ENCODE data around the gene AP2S1. TPM values are rescaled to one million over a fixed set of nuclear protein-coding genes. Genes with fewer than 3 reads are reported as not detected.
"Not testable (repeated sequence)": the region's sequence is repeated elsewhere in the genome, so short reads cannot be mapped to it uniquely, and the experiment has no call there.

AP2S1 gene
- total RNA-seq, 1 experiment from 2014 or later, result 241 TPM

DNA sequence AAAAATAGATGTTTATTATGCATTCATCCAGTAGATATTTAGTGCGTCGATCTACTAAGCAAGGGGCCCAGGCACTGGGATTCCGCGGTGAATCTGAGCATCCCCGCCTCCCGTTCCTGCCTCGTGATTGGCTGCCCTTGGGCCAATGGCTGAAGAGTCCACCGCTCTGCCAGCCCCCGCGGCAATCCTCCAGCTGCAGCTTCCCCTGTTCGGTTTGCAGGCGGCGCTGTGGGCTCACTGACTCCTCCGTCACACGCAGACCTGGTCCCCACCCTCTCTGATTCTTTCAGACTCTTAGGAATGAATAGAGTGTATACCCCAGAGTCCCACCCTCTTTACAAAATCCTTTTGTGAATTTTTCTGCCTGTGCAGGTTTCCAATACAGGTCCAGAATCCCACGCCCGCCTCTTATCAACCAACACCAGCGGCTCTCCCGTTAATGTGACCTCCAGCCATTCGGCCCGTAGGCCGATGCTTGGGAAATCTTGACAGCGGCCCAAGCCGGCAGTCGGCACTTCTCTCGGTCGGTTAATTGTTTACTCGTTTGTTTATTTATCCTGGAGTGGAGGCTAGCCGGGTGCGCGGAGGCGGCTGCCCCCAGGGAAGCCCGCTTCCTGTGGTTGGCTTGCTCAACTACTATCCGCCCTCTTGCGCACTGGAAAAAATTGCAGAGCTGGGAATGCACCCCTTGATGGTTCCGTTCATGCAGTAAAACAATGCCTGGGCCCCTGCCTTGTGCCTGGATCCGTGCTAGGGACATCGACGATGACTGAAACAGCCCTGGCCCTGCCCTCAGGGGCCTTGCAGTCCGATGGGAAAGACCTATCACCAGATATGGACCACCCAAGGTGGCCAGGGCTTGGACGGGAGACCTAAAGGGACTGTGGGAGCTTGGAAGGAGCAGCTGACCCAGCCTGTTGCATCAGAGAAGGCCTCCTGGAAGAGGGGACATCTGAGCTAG, 5.7 kb upstream of the AP2S1 start:
- Histone ChIP-seq H3K4me1 (ENCODE audit: insufficient read depth, low read length, poor library complexity, severe bottlenecking) (peaks cover 25% of the 10 kb centered on the region), H3K27me3 (replicated peaks; ENCODE audit: insufficient read depth, low read depth, low read length, poor library complexity) (no peaks in the 10 kb centered on the region), H3K4me3 (ENCODE audit: low read depth, low read length, poor library complexity, severe bottlenecking) (peak overlapping the region; percentile 45), H3K36me3 (ENCODE audit: insufficient read depth, low read length, poor library complexity, severe bottlenecking) (no peaks in the 10 kb centered on the region), H3K27ac (ENCODE audit: low read depth, low read length, poor library complexity, severe bottlenecking) (peak overlapping the region; percentile 87), H3K9me3 (ENCODE audit: low read depth, low read length, poor library complexity, severe bottlenecking) (no peaks in the 10 kb centered on the region)
- no TSS peak for BruUV-seq (replicated peaks)
- POLR2A ChIA-PET (ENCODE audit: low non-redundant PET), result no interaction called here
- TF ChIP-seq CTCF (conservative IDR thresholded peaks at IDR 0.05; ENCODE audit: low read depth, low read length) (peak; percentile 91), EZH2 (IDR thresholded peaks at IDR 0.05; ENCODE audit: borderline replicate concordance, low read depth, low read length, poor library complexity, severe bottlenecking) (no peak)
- CTCF ChIA-PET, result interaction anchor here (0.6 to 1.7 kb wide), 6 partner anchors 12 to 439 kb away, joined by 3 to 12 read pairs (median 4); no protein-coding TSS in a partner anchor
- DNase-seq (ENCODE audit: low spot score), result peak; percentile 98
- intact Hi-C loops (cut with micrococcal nuclease; ENCODE audit: unreplicated experiment), result loop anchor here (1.0 to 10.0 kb wide), 2 partner anchors 135 to 388 kb away; no protein-coding TSS in a partner anchor

DNA sequence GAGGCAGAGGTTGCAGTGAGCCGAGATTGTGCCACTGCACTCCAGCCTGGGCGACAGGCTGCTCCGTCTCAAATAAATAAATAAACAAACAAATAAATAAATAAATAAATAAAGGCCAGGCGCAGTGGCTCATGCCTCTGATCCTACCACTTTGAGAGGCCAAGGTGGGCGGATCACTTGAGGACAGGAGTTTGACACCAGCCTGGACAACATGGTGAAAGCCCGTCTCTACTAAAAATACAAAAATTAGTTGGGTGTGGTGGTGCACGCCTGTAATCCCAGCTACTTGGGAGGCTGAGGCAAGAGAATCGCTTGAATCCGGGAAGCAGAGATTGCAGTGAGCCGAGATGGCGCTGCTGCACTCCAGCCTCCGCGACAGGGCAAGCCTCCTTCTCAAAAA, 4.1 kb upstream of the AP2S1 start:
- intact Hi-C loops (cut with micrococcal nuclease; ENCODE audit: unreplicated experiment), result loop anchor here (5.0 to 10.0 kb wide), 2 partner anchors 67 to 390 kb away; partner anchors contain the start of gene SLC1A5
- BruUV-seq (replicated peaks); H3K4me3 ChIP-seq (ENCODE audit: low read depth, low read length, poor library complexity, severe bottlenecking): not testable (repeated sequence)

DNA sequence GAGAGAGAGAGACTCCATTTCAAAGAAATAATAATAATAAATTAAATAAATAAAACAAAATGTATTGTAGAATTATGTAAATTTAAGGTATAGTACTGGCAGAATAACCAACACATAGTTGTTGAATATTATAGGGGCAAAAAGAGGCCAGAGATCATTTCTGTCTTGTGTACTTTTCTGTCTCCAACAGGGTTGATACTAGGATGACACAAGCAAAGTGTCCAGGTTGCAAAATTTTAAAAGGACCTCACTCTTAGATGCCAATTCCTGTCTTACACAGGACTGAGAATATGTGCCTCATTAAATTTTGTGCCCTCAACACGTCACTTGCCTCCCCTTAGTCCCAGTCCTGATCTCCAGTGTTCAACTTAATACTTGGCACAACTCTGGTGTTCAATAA, 2.2 kb upstream of the AP2S1 start:
- DNase-seq (ENCODE audit: low spot score), result no peak
- Histone ChIP-seq H3K4me1 (ENCODE audit: insufficient read depth, low read length, poor library complexity, severe bottlenecking) (peaks cover 20% of the 10 kb centered on the region), H3K27me3 (replicated peaks; ENCODE audit: insufficient read depth, low read depth, low read length, poor library complexity) (no peaks in the 10 kb centered on the region), H3K9me3 (ENCODE audit: low read depth, low read length, poor library complexity, severe bottlenecking) (no peaks in the 10 kb centered on the region), H3K36me3 (ENCODE audit: insufficient read depth, low read length, poor library complexity, severe bottlenecking) (peaks cover 1% of the 10 kb centered on the region), H3K27ac (ENCODE audit: low read depth, low read length, poor library complexity, severe bottlenecking) (no peak overlapping the region), H3K4me3 (ENCODE audit: low read depth, low read length, poor library complexity, severe bottlenecking) (no peak overlapping the region)
- TF ChIP-seq CTCF (conservative IDR thresholded peaks at IDR 0.05; ENCODE audit: low read depth, low read length), result no peak
- no peak for TF ChIP-seq EZH2 (IDR thresholded peaks at IDR 0.05; ENCODE audit: borderline replicate concordance, low read depth, low read length, poor library complexity, severe bottlenecking)
- CTCF ChIA-PET, result no interaction called here
- POLR2A ChIA-PET (ENCODE audit: low non-redundant PET), result no interaction called here
- intact Hi-C loops (cut with micrococcal nuclease; ENCODE audit: unreplicated experiment), result loop anchor here (5.0 to 10.0 kb wide), 2 partner anchors 66 to 392 kb away; partner anchors contain the start of gene SLC1A5
- BruUV-seq (replicated peaks), result no TSS peak

More for the DNA sequence above, 4.1 kb upstream of the AP2S1 start:
- H3K36me3 ChIP-seq (ENCODE audit: insufficient read depth, low read length, poor library complexity, severe bottlenecking); H3K27ac ChIP-seq (ENCODE audit: low read depth, low read length, poor library complexity, severe bottlenecking); H3K27me3 ChIP-seq (replicated peaks; ENCODE audit: insufficient read depth, low read depth, low read length, poor library complexity); CTCF ChIA-PET; DNase-seq (ENCODE audit: low spot score); POLR2A ChIA-PET (ENCODE audit: low non-redundant PET); H3K9me3 ChIP-seq (ENCODE audit: low read depth, low read length, poor library complexity, severe bottlenecking): not testable (repeated sequence)
- peaks cover 25% of the 10 kb centered on the region for H3K4me1 ChIP-seq (ENCODE audit: insufficient read depth, low read length, poor library complexity, severe bottlenecking)
